Endothelial cell of umbilical vein (primary cell): ENCODE data around the gene EPC1. TPM values are rescaled to one million over a fixed set of nuclear protein-coding genes. Genes with fewer than 3 reads are reported as not detected.

Experiments
- BruUV-seq: library from RNA; stranded (reverse); fragments of 400-500 nt; replicated peaks from 2 replicates; lab custom pipeline; 2021; lab: Mats Ljungman, UMichigan
- CTCF ChIA-PET: fragments of 300-600, 350-600 bp; sonication (Branson Sonifier 250); formaldehyde crosslinking; loops from one replicate; lab custom pipeline; 2021; ENCODE audit warnings: antibody characterized with exemption, inconsistent platforms; lab: Charles Lee
- POLR2A ChIA-PET: fragments of 300-600, 350-600 bp; sonication (Branson Sonifier 250); formaldehyde crosslinking; loops from one replicate; lab custom pipeline; 2021; ENCODE audit warnings: antibody characterized with exemption, inconsistent platforms; lab: Charles Lee
- DNase-seq: peaks from one replicate; pipeline ENCODE4 v3.0.0-alpha.2; 2011; ENCODE audit warnings: low read depth, low spot score
- FAIRE-seq: peaks from 2 replicates; lab custom pipeline; 2011; peaks lifted over from hg19 to GRCh38; lab: Jason Lieb, UNC
- H2AFZ ChIP-seq: 2 replicates; pipeline ENCODE4 v1.6.0; 2012; ENCODE audit warnings: low read depth, low read length, control low read depth, inconsistent platforms
- H3K27ac ChIP-seq: 2 replicates; pipeline ENCODE4 v1.5.1; 2011; ENCODE audit warnings: low read depth, mild to moderate bottlenecking, control low read depth, low read length, moderate library complexity; ENCODE audit not compliant: insufficient read depth
- H3K27me3 ChIP-seq, 2 experiments: 2 replicates each; pipeline versions ENCODE4 v1.6.0 to v1.6.1; 2011; ENCODE audit warnings: low read length in 2 of 2, mixed read lengths in 1 of 2; ENCODE audit not compliant: control insufficient read depth in 2 of 2, insufficient read depth in 2 of 2
- H3K36me3 ChIP-seq, 2 experiments: 2 replicates in 1 of 2; 3 replicates in 1 of 2; pipeline ENCODE4 v1.5.1; 2011; ENCODE audit warnings: low read length in 2 of 2, mild to moderate bottlenecking in 1 of 2, moderate library complexity in 1 of 2; ENCODE audit not compliant: control insufficient read depth in 2 of 2, insufficient read depth in 2 of 2; ENCODE audit errors: extremely low read depth in 1 of 2
- H3K4me1 ChIP-seq: 3 replicates; pipeline ENCODE4 v1.5.1; 2011; ENCODE audit warnings: mild to moderate bottlenecking, low read length; ENCODE audit not compliant: control insufficient read depth, insufficient read depth; ENCODE audit errors: extremely low read depth
- H3K4me2 ChIP-seq: 2 replicates; pipeline ENCODE4 v1.6.1; 2011; ENCODE audit warnings: low read length, control low read depth, mixed read lengths; ENCODE audit not compliant: insufficient read depth
- H3K4me3 ChIP-seq, 3 experiments: fragments of 200-600 bp in 1 of 3; sonication (generic), shearing (Covaris generic) in 1 of 3; replicated peaks in 1 of 3; 2 replicates each; pipeline ENCODE4 v1.5.1; 2011 to 2016; ENCODE audit warnings: control low read depth in 3 of 3, low read length in 3 of 3, mild to moderate bottlenecking in 2 of 3, inconsistent platforms in 1 of 3, low read depth in 1 of 3, moderate library complexity in 1 of 3; ENCODE audit not compliant: insufficient read depth in 1 of 3
- H3K79me2 ChIP-seq: 2 replicates; pipeline ENCODE4 v1.6.0; 2012; ENCODE audit warnings: low read length, inconsistent platforms; ENCODE audit not compliant: control insufficient read depth, insufficient read depth
- H3K9ac ChIP-seq: replicated peaks from 2 replicates; pipeline ENCODE3; 2011; ENCODE audit warnings: low read length, control low read depth; ENCODE audit not compliant: insufficient read depth; ENCODE audit errors: extremely low read depth
- H3K9me1 ChIP-seq: replicated peaks from 3 replicates; pipeline ENCODE4 v1.6.0; 2011; ENCODE audit warnings: mild to moderate bottlenecking, low read length; ENCODE audit not compliant: control insufficient read depth, insufficient read depth; ENCODE audit errors: extremely low read depth
- H3K9me3 ChIP-seq: replicated peaks from 2 replicates; pipeline ENCODE4 v1.5.1; 2012; ENCODE audit warnings: low read length, inconsistent platforms; ENCODE audit not compliant: control insufficient read depth, insufficient read depth
- H4K20me1 ChIP-seq: replicated peaks from 2 replicates; pipeline ENCODE3; 2011; ENCODE audit warnings: mild to moderate bottlenecking, low read length; ENCODE audit not compliant: control insufficient read depth, insufficient read depth; ENCODE audit errors: extremely low read depth
- FOS ChIP-seq: IDR thresholded peaks from 2 replicates; pipeline ENCODE4 v1.6.1; 2011; ENCODE audit warnings: mild to moderate bottlenecking, low read length, moderate library complexity, borderline replicate concordance; ENCODE audit not compliant: insufficient read depth
- GATA2 ChIP-seq: IDR thresholded peaks from 2 replicates; pipeline ENCODE4 v1.7.0; 2011; ENCODE audit warnings: low read depth, mild to moderate bottlenecking, moderate library complexity, mixed read lengths, low read length; ENCODE audit not compliant: insufficient read length, insufficient read depth
- JUN ChIP-seq: IDR thresholded peaks from 2 replicates; pipeline ENCODE4 v1.6.1; 2011; ENCODE audit warnings: borderline replicate concordance, low read depth; ENCODE audit not compliant: insufficient read length, insufficient read depth
- MYC ChIP-seq: IDR thresholded peaks from one replicate; pipeline ENCODE4 v1.6.1; 2011; ENCODE audit warnings: mild to moderate bottlenecking, low read depth, low read length
- POLR2AphosphoS5 ChIP-seq: IDR thresholded peaks from 2 replicates; pipeline ENCODE4 v1.6.1; 2012; ENCODE audit warnings: low read depth, mild to moderate bottlenecking, control low read depth, low read length, moderate library complexity; ENCODE audit not compliant: insufficient read depth
- dilution Hi-C: fragments of 300-500 bp; cut with MboI; formaldehyde crosslinking; loops from one replicate; pipeline ENCODE4 v1.15.0; 2019; ENCODE audit warnings: low sequenced_read_pairs; ENCODE audit not compliant: extremely low pct_ligation_motif_present
- intact Hi-C: fragments of 100-400 bp; cut with micrococcal nuclease; formaldehyde crosslinking; loops from one replicate; pipeline ENCODE4 v1.10.0; 2022
- polyA plus RNA-seq, 4 experiments: library from polyadenylated mRNA; depleted of rRNA in 3 of 4; stranded (reverse) in 3 of 4; unstranded in 1 of 4; fragments of >200 nt; gene quantifications; 2 replicates each; pipeline versions ENCODE4 v1.2.1 to v1.2.3, GENCODE V29; 2011 to 2012; ENCODE audit warnings: missing spikeins in 1 of 4
- total RNA-seq: library from RNA; stranded (reverse); gene quantifications from 2 replicates; pipeline ENCODE4 v1.2.3, GENCODE V29; 2021
- TF ChIP-seq, protein P1 (sequence below): IDR thresholded peaks from 2 replicates; pipeline ENCODE4 v1.6.1; 2011; ENCODE audit not compliant: insufficient read depth, insufficient read length
- TF ChIP-seq, protein P2 (sequence below), 2 donors: IDR thresholded peaks; 1 replicate in 1 of 2; 2 replicates in 1 of 2; pipeline ENCODE4 v1.5.1; 2011; ENCODE audit warnings: low read length in 2 of 2, mild to moderate bottlenecking in 2 of 2, moderate library complexity in 2 of 2, control low read depth in 1 of 2, inconsistent platforms in 1 of 2, low read depth in 1 of 2; ENCODE audit not compliant: insufficient read depth in 1 of 2; ENCODE audit errors: extremely low read depth in 1 of 2

Gene EPC1
- total and polyA plus RNA-seq, 2 donors (not counting 3 experiments of a cell fraction or from before 2014, with no cell fraction given), result 27.9 to 39.0 TPM

DNA sequence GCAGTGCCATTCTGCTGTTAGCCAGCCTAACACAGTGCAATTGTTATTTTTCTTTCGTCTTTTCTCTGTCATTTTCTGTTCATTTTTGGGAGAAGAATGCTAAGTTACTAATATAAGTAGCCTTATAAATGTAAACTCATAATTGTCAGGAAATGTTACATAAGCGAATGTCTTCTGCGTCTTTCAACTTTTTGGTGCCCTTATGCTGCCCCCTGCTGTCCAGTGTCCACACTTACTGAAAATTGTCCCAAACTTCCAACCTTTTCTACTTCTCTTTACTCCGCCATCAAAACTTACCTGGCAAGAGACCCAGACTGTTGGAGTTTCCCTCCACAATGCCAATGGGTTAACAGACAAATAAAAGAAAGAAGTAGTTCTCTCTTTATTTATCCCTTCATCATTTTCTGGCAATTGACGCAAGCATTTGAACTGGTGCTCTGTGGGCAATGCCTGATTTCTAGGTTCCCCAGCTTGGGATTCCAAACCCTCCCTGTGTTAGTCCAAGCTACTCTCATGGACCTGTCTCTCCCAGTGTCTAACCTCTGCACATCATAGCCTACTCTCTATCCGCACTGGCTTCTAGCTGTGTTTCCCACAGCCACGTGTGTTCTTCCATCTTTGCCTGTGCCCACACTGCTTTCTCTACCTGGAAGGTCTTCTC lies 21.0 kb upstream of the EPC1 start:
- intact Hi-C loops (loop anchor here (1.0 kb wide), 3 partner anchors 22 to 177 kb away; no protein-coding TSS in a partner anchor), dilution Hi-C loops (no loop called here)
- Histone ChIP-seq H3K4me1 (peaks cover 2% of the 10 kb centered on the region), H3K36me3 (no peaks in the 10 kb centered on the region), H3K9me1 (no peaks in the 10 kb centered on the region), H3K9me3 (no peaks in the 10 kb centered on the region), H3K79me2 (peaks cover 5% of the 10 kb centered on the region), H4K20me1 (no peaks in the 10 kb centered on the region), H3K4me3 (no peak overlapping the region), H2AFZ (no peak overlapping the region), H3K4me2 (no peak overlapping the region), H3K27ac (no peak overlapping the region), H3K9ac (no peak overlapping the region), H3K27me3 (no peaks in the 10 kb centered on the region)
- BruUV-seq, result no TSS peak
- FAIRE-seq (peak; percentile 89), DNase-seq (peak; percentile 83)
- ChIA-PET POLR2A (interaction anchor here (0.6 kb wide), 1 partner anchor 11 kb away, joined by 3 read pairs; no protein-coding TSS in a partner anchor), CTCF (interaction anchor here (0.9 to 5.3 kb wide), 12 partner anchors 9 to 267 kb away, joined by 3 to 56 read pairs (median 4); no protein-coding TSS in a partner anchor)
- TF ChIP-seq, protein P1, sequence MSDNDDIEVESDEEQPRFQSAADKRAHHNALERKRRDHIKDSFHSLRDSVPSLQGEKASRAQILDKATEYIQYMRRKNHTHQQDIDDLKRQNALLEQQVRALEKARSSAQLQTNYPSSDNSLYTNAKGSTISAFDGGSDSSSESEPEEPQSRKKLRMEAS, result no peak
- no peak for TF ChIP-seq MYC
- no peak for TF ChIP-seq FOS
- TF ChIP-seq POLR2AphosphoS5, result no peak
- TF ChIP-seq GATA2, result no peak
- TF ChIP-seq, protein P2, sequence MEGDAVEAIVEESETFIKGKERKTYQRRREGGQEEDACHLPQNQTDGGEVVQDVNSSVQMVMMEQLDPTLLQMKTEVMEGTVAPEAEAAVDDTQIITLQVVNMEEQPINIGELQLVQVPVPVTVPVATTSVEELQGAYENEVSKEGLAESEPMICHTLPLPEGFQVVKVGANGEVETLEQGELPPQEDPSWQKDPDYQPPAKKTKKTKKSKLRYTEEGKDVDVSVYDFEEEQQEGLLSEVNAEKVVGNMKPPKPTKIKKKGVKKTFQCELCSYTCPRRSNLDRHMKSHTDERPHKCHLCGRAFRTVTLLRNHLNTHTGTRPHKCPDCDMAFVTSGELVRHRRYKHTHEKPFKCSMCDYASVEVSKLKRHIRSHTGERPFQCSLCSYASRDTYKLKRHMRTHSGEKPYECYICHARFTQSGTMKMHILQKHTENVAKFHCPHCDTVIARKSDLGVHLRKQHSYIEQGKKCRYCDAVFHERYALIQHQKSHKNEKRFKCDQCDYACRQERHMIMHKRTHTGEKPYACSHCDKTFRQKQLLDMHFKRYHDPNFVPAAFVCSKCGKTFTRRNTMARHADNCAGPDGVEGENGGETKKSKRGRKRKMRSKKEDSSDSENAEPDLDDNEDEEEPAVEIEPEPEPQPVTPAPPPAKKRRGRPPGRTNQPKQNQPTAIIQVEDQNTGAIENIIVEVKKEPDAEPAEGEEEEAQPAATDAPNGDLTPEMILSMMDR (IDR thresholded peaks at IDR 0.05; ENCODE audit: extremely low read depth in 1 of 2, insufficient read depth in 1 of 2, low read depth in 1 of 2, low read length in 2 of 2), result peak; percentile 70 to 72
- TF ChIP-seq JUN, result no peak
